Activated naive CD8-positive, alpha-beta T cell (primary cell): ENCODE results near the gene DGCR2.
"Not testable (repeated sequence)": the region's sequence is repeated elsewhere in the genome, so short reads cannot be mapped to it uniquely, and the experiment has no call there.

ENCODE experiments used
- H3K27ac Mint-ChIP-seq: one replicate; pipeline ENCODE4 v1.8.0; 2021; ENCODE audit warnings: mixed read lengths
- H3K27me3 Mint-ChIP-seq: one replicate; pipeline ENCODE4 v1.8.0; 2021; ENCODE audit warnings: mixed read lengths
- H3K36me3 Mint-ChIP-seq: one replicate; pipeline ENCODE4 v1.8.0; 2021; ENCODE audit warnings: mixed read lengths
- H3K4me1 Mint-ChIP-seq: one replicate; pipeline ENCODE4 v1.8.0; 2021; ENCODE audit warnings: low read depth, mixed read lengths
- H3K4me3 Mint-ChIP-seq: one replicate; pipeline ENCODE4 v1.8.0; 2021; ENCODE audit warnings: mild to moderate bottlenecking, mixed read lengths
- H3K9me3 Mint-ChIP-seq: one replicate; pipeline ENCODE4 v1.8.0; 2021; ENCODE audit warnings: low read depth, mixed read lengths

DGCR2 gene

GRCh38 chr22:18992543-18993198, 129.5 kb downstream of the DGCR2 start:
- H3K36me3 Mint-ChIP-seq, result no peaks in the 10 kb centered on the region
- no peaks in the 10 kb centered on the region for H3K9me3 Mint-ChIP-seq
- H3K27ac Mint-ChIP-seq, result no peak overlapping the region
- no peak overlapping the region for H3K4me3 Mint-ChIP-seq
- no peaks in the 10 kb centered on the region for H3K4me1 Mint-ChIP-seq
- peaks cover 9% of the 10 kb centered on the region for H3K27me3 Mint-ChIP-seq

- peaks cover 9% of the 10 kb centered on the region for H3K27me3 Mint-ChIP-seq
Measured at GRCh38 chr22:18991821-18992442, 130.3 kb downstream of the DGCR2 start.

GRCh38 chr22:18991138-18991432, 131.1 kb downstream of the DGCR2 start:
- Mint-ChIP-seq H3K27me3 (peaks cover 6% of the 10 kb centered on the region), H3K9me3 (no peaks in the 10 kb centered on the region), H3K4me1 (no peaks in the 10 kb centered on the region), H3K27ac (no peak overlapping the region), H3K4me3 (no peak overlapping the region), H3K36me3 (no peaks in the 10 kb centered on the region)

More at GRCh38 chr22:18991821-18992442, 130.3 kb downstream of the DGCR2 start:
- Mint-ChIP-seq H3K9me3 (no peaks in the 10 kb centered on the region), H3K4me1 (no peaks in the 10 kb centered on the region), H3K4me3 (no peak overlapping the region), H3K36me3 (no peaks in the 10 kb centered on the region), H3K27ac (no peak overlapping the region)

GRCh38 chr22:18990355-18991137, 131.7 kb downstream of the DGCR2 start:
- no peaks in the 10 kb centered on the region for H3K9me3 Mint-ChIP-seq
- no peaks in the 10 kb centered on the region for H3K36me3 Mint-ChIP-seq
- H3K4me1 Mint-ChIP-seq, result no peaks in the 10 kb centered on the region
- no peak overlapping the region for H3K4me3 Mint-ChIP-seq
- no peak overlapping the region for H3K27ac Mint-ChIP-seq
- peaks cover 6% of the 10 kb centered on the region for H3K27me3 Mint-ChIP-seq

GRCh38 chr22:18988958-18989357, 133.3 kb downstream of the DGCR2 start:
- no peak overlapping the region for H3K4me3 Mint-ChIP-seq
- H3K9me3 Mint-ChIP-seq, result no peaks in the 10 kb centered on the region
- peaks cover 6% of the 10 kb centered on the region for H3K27me3 Mint-ChIP-seq
- no peaks in the 10 kb centered on the region for H3K36me3 Mint-ChIP-seq
- no peaks in the 10 kb centered on the region for H3K4me1 Mint-ChIP-seq
- no peak overlapping the region for H3K27ac Mint-ChIP-seq

- no peaks in the 10 kb centered on the region for H3K36me3 Mint-ChIP-seq
- H3K27me3 Mint-ChIP-seq, result peaks cover 5% of the 10 kb centered on the region
- no peak overlapping the region for H3K4me3 Mint-ChIP-seq
- H3K4me1 Mint-ChIP-seq, result no peaks in the 10 kb centered on the region
- no peaks in the 10 kb centered on the region for H3K9me3 Mint-ChIP-seq
- no peak overlapping the region for H3K27ac Mint-ChIP-seq
Measured at GRCh38 chr22:18987765-18988164, 134.4 kb downstream of the DGCR2 start.

- not testable (repeated sequence) for H3K9me3 Mint-ChIP-seq, H3K36me3 Mint-ChIP-seq, H3K4me1 Mint-ChIP-seq, H3K27me3 Mint-ChIP-seq, H3K4me3 Mint-ChIP-seq, H3K27ac Mint-ChIP-seq
Measured at GRCh38 chr22:18987114-18987513, 135.1 kb downstream of the DGCR2 start.
